Mesendoderm (in vitro differentiated cells): Measurements from ENCODE around the gene FIGNL1.

Experiments used
- DNase-seq: peaks from one replicate; pipeline ENCODE4 v3.0.0; 2013
- H2AK5ac ChIP-seq: 2 replicates; pipeline ENCODE4 v1.6.1; 2013; ENCODE audit warnings: low read length, inconsistent platforms
- H2BK120ac ChIP-seq: 2 replicates; pipeline ENCODE4 v1.6.1; 2013; ENCODE audit warnings: low read depth, mild to moderate bottlenecking, low read length, moderate library complexity, mixed read lengths
- H2BK15ac ChIP-seq: replicated peaks from 2 replicates; pipeline ENCODE4 v1.6.1; 2013; ENCODE audit warnings: low read depth, mild to moderate bottlenecking, moderate library complexity
- H2BK5ac ChIP-seq: 2 replicates; pipeline ENCODE4 v1.6.1; 2013; ENCODE audit warnings: low read length, inconsistent platforms
- H3K18ac ChIP-seq: 2 replicates; pipeline ENCODE4 v1.6.1; 2013; ENCODE audit warnings: mild to moderate bottlenecking, low read length, mixed read lengths
- H3K23ac ChIP-seq: one replicate; pipeline ENCODE4 v1.6.1; 2013; ENCODE audit warnings: low read length
- H3K27ac ChIP-seq: 2 replicates; pipeline ENCODE4 v1.5.1; 2013; ENCODE audit warnings: low read depth, mild to moderate bottlenecking, inconsistent platforms, low read length, moderate library complexity
- H3K27me3 ChIP-seq: 2 replicates; pipeline ENCODE4 v1.6.1; 2013; ENCODE audit warnings: low read length, control low read depth, mild to moderate bottlenecking, inconsistent platforms; ENCODE audit not compliant: insufficient read depth, poor library complexity
- H3K36me3 ChIP-seq: 2 replicates; pipeline ENCODE4 v1.6.1; 2013; ENCODE audit warnings: low read length, inconsistent platforms; ENCODE audit not compliant: control insufficient read depth, insufficient read depth
- H3K4ac ChIP-seq: one replicate; pipeline ENCODE4 v1.6.1; 2013; ENCODE audit warnings: low read depth, mild to moderate bottlenecking, low read length, moderate library complexity
- H3K4me1 ChIP-seq: 2 replicates; pipeline ENCODE4 v1.6.1; 2013; ENCODE audit warnings: low read depth, low read length, inconsistent platforms; ENCODE audit not compliant: control insufficient read depth
- H3K4me2 ChIP-seq: 2 replicates; pipeline ENCODE4 v1.6.1; 2013; ENCODE audit warnings: low read length
- H3K4me3 ChIP-seq: 2 replicates; pipeline ENCODE4 v1.5.1; 2013; ENCODE audit warnings: mild to moderate bottlenecking, low read length
- H3K56ac ChIP-seq: one replicate; pipeline ENCODE4 v1.6.1; 2013; ENCODE audit warnings: low read length
- H3K79me1 ChIP-seq: 2 replicates; pipeline ENCODE4 v1.6.1; 2013; ENCODE audit warnings: low read length, inconsistent platforms
- H3K79me2 ChIP-seq: 2 replicates; pipeline ENCODE4 v1.6.1; 2013; ENCODE audit warnings: mild to moderate bottlenecking, low read length; ENCODE audit not compliant: control insufficient read depth, insufficient read depth
- H3K9ac ChIP-seq: 2 replicates; pipeline ENCODE4 v1.6.1; 2013; ENCODE audit warnings: low read length, inconsistent platforms
- H4K5ac ChIP-seq: one replicate; pipeline ENCODE4 v1.6.1; 2013; ENCODE audit warnings: low read length
- H4K8ac ChIP-seq: one replicate; pipeline ENCODE4 v1.6.1; 2013; ENCODE audit warnings: low read depth, mild to moderate bottlenecking, control low read depth, low read length, moderate library complexity
- WGBS: extraction: QIAGEN DNeasy Blood & Tissue Kit; methylation state at CpG from one replicate; pipeline ENCODE4 v1.1.7; 2013; ENCODE audit warnings: low lambda C conversion rate, missing lambda C conversion rate; ENCODE audit not compliant: insufficient coverage; ENCODE audit errors: extremely low coverage; 5-methylcytosine and 5-hydroxymethylcytosine counted together

FIGNL1 gene

DNA sequence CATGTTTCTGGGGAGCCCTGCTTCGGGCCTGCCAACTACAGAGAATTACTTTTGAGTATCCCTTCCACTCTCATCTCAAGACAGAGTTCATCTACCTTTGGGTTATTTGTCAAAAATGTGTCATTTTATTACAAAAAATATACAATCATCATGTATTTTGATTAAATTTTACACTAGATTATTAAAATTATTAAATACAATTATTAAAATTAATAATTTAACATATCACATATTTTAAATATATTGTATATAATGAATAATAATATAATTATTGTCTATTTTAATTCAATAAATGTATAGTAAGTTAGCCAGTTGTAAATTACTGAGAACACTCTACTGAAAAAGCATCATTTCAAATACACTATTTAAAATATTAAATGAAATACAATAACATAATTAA is 50.9 kb downstream of the FIGNL1 start:
- H3K36me3 ChIP-seq: no peaks in the 10 kb centered on the region
- no peak overlapping the region for H4K5ac ChIP-seq
- H3K23ac ChIP-seq: no peak overlapping the region
- WGBS: no CpG with 5 or more reads among the region's 1 CpG
- H3K18ac ChIP-seq: no peak overlapping the region
- H3K27me3 ChIP-seq: no peaks in the 10 kb centered on the region
- H2BK5ac ChIP-seq: no peak overlapping the region
- no peaks in the 10 kb centered on the region for H3K79me2 ChIP-seq
- no peak for DNase-seq
- H3K56ac ChIP-seq: no peak overlapping the region
- no peak overlapping the region for H2BK15ac ChIP-seq
- H4K8ac ChIP-seq: no peak overlapping the region
- no peak overlapping the region for H3K4ac ChIP-seq
- H3K4me1 ChIP-seq: no peaks in the 10 kb centered on the region
- no peak overlapping the region for H3K27ac ChIP-seq
- H3K4me2 ChIP-seq: no peak overlapping the region
- no peak overlapping the region for H2AK5ac ChIP-seq
- no peaks in the 10 kb centered on the region for H3K79me1 ChIP-seq
- H3K9ac ChIP-seq: no peak overlapping the region
- no peak overlapping the region for H3K4me3 ChIP-seq
- H2BK120ac ChIP-seq: no peak overlapping the region

- no peak for DNase-seq
- H3K79me1 ChIP-seq: no peaks in the 10 kb centered on the region
- no peak overlapping the region for H3K23ac ChIP-seq
- no peak overlapping the region for H2BK15ac ChIP-seq
- no peaks in the 10 kb centered on the region for H3K79me2 ChIP-seq
- no peak overlapping the region for H3K18ac ChIP-seq
- H3K27ac ChIP-seq: no peak overlapping the region
- no peak overlapping the region for H4K5ac ChIP-seq
- H3K4me1 ChIP-seq: no peaks in the 10 kb centered on the region
- no CpG with 5 or more reads among the region's 1 CpG for WGBS
- no peak overlapping the region for H3K56ac ChIP-seq
- no peak overlapping the region for H2BK120ac ChIP-seq
- H2AK5ac ChIP-seq: no peak overlapping the region
- no peak overlapping the region for H3K4me3 ChIP-seq
- no peak overlapping the region for H3K4ac ChIP-seq
- no peaks in the 10 kb centered on the region for H3K36me3 ChIP-seq
- no peak overlapping the region for H2BK5ac ChIP-seq
- no peak overlapping the region for H4K8ac ChIP-seq
- no peak overlapping the region for H3K4me2 ChIP-seq
- H3K9ac ChIP-seq: no peak overlapping the region
- H3K27me3 ChIP-seq: no peaks in the 10 kb centered on the region
These were observed 52.2 kb downstream of the FIGNL1 start for GRCh38 chr7:50397971-50398324.

DNA sequence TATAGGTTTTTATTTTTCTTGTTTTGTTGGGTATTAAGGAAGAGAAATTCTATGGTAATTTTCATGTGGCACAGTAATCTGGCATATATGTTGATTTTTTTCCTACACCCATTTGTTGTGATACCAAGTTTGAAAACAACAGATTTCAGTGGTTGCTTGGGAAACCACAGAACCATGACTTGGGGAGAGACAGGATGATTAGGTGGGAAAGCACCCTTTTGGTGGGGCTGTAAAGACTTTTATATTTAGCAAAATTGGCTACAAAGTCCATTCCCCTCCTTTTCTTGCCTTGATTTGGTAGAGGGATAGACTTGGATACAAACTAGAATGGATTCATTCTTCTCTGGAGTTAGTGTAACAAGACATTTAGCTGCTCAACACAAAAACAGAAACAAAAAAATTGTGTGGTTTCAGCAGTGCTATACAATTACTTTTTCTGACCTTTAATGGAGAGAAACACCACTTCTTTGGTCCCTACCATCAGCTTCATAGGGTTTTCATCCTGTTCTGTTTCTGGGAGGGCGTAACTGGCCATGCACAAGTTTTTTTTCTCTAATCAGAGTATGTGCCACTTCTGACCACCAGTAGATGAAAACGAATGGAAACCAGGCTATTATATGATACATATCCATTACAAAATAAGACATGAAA is 52.7 kb downstream of the FIGNL1 start:
- Histone ChIP-seq H2BK5ac (no peak overlapping the region), H2BK15ac (no peak overlapping the region), H3K9ac (no peak overlapping the region), H3K4me2 (no peak overlapping the region), H3K27me3 (no peaks in the 10 kb centered on the region), H3K56ac (no peak overlapping the region), H2BK120ac (no peak overlapping the region), H4K5ac (no peak overlapping the region), H3K79me1 (no peaks in the 10 kb centered on the region), H3K27ac (no peak overlapping the region), H3K36me3 (no peaks in the 10 kb centered on the region), H3K18ac (no peak overlapping the region), H3K4me1 (no peaks in the 10 kb centered on the region), H3K4me3 (no peak overlapping the region), H3K79me2 (no peaks in the 10 kb centered on the region), H3K23ac (no peak overlapping the region), H2AK5ac (no peak overlapping the region), H3K4ac (no peak overlapping the region), H4K8ac (no peak overlapping the region)
- DNase-seq: no peak
- WGBS: no CpG with 5 or more reads among the region's 2 CpGs

- Histone ChIP-seq H3K4me1 (no peaks in the 10 kb centered on the region), H2AK5ac (no peak overlapping the region), H4K8ac (no peak overlapping the region), H3K36me3 (no peaks in the 10 kb centered on the region), H3K4ac (no peak overlapping the region), H3K79me1 (no peaks in the 10 kb centered on the region), H3K18ac (no peak overlapping the region), H3K4me3 (no peak overlapping the region), H3K9ac (no peak overlapping the region), H3K4me2 (no peak overlapping the region), H3K56ac (no peak overlapping the region), H3K79me2 (no peaks in the 10 kb centered on the region), H3K27ac (no peak overlapping the region), H3K27me3 (no peaks in the 10 kb centered on the region), H2BK15ac (no peak overlapping the region), H3K23ac (no peak overlapping the region), H4K5ac (no peak overlapping the region), H2BK120ac (no peak overlapping the region), H2BK5ac (no peak overlapping the region)
- no CpG with 5 or more reads among the region's 2 CpGs for WGBS
- DNase-seq: no peak
These were observed 53.3 kb downstream of the FIGNL1 start for GRCh38 chr7:50396856-50397255.

- Histone ChIP-seq H3K27me3 (no peaks in the 10 kb centered on the region), H2BK5ac (no peak overlapping the region), H2BK15ac (no peak overlapping the region), H3K36me3 (no peaks in the 10 kb centered on the region), H3K9ac (no peak overlapping the region), H3K4ac (no peak overlapping the region), H3K56ac (no peak overlapping the region), H3K4me1 (no peaks in the 10 kb centered on the region), H3K4me3 (no peak overlapping the region), H4K5ac (no peak overlapping the region), H3K79me1 (no peaks in the 10 kb centered on the region), H3K23ac (no peak overlapping the region), H4K8ac (no peak overlapping the region), H2AK5ac (no peak overlapping the region), H3K18ac (no peak overlapping the region), H2BK120ac (no peak overlapping the region), H3K79me2 (no peaks in the 10 kb centered on the region), H3K27ac (no peak overlapping the region), H3K4me2 (no peak overlapping the region)
- WGBS: no CpG with 5 or more reads among the region's 1 CpG
- no peak for DNase-seq
These were observed 55.8 kb downstream of the FIGNL1 start for GRCh38 chr7:50394315-50394714.
